Measurements from ENCODE around the gene ACER3.
"Not testable (repeated sequence)": the region's sequence is repeated elsewhere in the genome, so short reads cannot be mapped to it uniquely, and the experiment has no call there.

The ACER3 gene

GRCh38 chr11:77009533-77010160 lies 148.9 kb downstream of the ACER3 start:
- DNase-seq, result no peak

GRCh38 chr11:77014669-77015068 lies 154.0 kb downstream of the ACER3 start:
- no peak for DNase-seq

GRCh38 chr11:77018396-77018924 lies 157.7 kb downstream of the ACER3 start:
- DNase-seq, result not testable (repeated sequence)

GRCh38 chr11:77019976-77020595 lies 159.4 kb downstream of the ACER3 start:
- no peak for DNase-seq

- no peak for DNase-seq
Observed at GRCh38 chr11:77020734-77021133, 160.0 kb downstream of the ACER3 start.

- no peak for DNase-seq
Observed at GRCh38 chr11:77024745-77025144, 164.0 kb downstream of the ACER3 start.

- DNase-seq, result no peak
Observed at GRCh38 chr11:77026221-77026620, 165.5 kb downstream of the ACER3 start.

- DNase-seq, result no peak
Observed at GRCh38 chr11:77026743-77027142, 166.0 kb downstream of the ACER3 start.

GRCh38 chr11:77027275-77027674 lies 166.6 kb downstream of the ACER3 start:
- no peak for DNase-seq

- DNase-seq, result no peak
Observed at GRCh38 chr11:77029829-77030228, 169.1 kb downstream of the ACER3 start.

- no peak for DNase-seq
Observed at GRCh38 chr11:77030834-77031414, 170.2 kb downstream of the ACER3 start.

- DNase-seq, result no peak
Observed at GRCh38 chr11:77031599-77031998, 170.9 kb downstream of the ACER3 start.

GRCh38 chr11:77035039-77035438 lies 174.3 kb downstream of the ACER3 start:
- no peak for DNase-seq

- no peak for DNase-seq
Observed at GRCh38 chr11:77035580-77035979, 174.9 kb downstream of the ACER3 start.

GRCh38 chr11:77036398-77036797 lies 175.7 kb downstream of the ACER3 start:
- DNase-seq, result no peak

GRCh38 chr11:77037057-77037456 lies 176.3 kb downstream of the ACER3 start:
- DNase-seq, result no peak

- DNase-seq, result no peak
Observed at GRCh38 chr11:77038029-77038824, 177.5 kb downstream of the ACER3 start.

- DNase-seq, result no peak
Observed at GRCh38 chr11:77038825-77039326, 178.2 kb downstream of the ACER3 start.

- DNase-seq, result no peak
Observed at GRCh38 chr11:77039491-77040400, 179.0 kb downstream of the ACER3 start.

- no peak for DNase-seq
Observed at GRCh38 chr11:77040401-77040777, 179.7 kb downstream of the ACER3 start.

- DNase-seq, result no peak
Observed at GRCh38 chr11:77040889-77041288, 180.2 kb downstream of the ACER3 start.

GRCh38 chr11:77042111-77042726 lies 181.5 kb downstream of the ACER3 start:
- DNase-seq, result no peak
